ENCODE results near the gene FST. TPM values are rescaled to one million over a fixed set of nuclear protein-coding genes. Genes with fewer than 3 reads are reported as not detected.

FST gene
- total RNA-seq, 2 donors from 2014 or later, result 6.0 to 8.4 TPM

- H3K36me3 ChIP-seq, result no peaks in the 10 kb centered on the region
- H3K27me3 ChIP-seq (replicated peaks; ENCODE audit: insufficient read depth), result no peaks in the 10 kb centered on the region
- 74% methylated on average over 1 of the region's 1 CpG for WGBS
- no peaks in the 10 kb centered on the region for H3K9me3 ChIP-seq
- no peak for TF ChIP-seq POLR2AphosphoS5 (IDR thresholded peaks at IDR 0.05)
- TF ChIP-seq CTCF (IDR thresholded peaks at IDR 0.05), result no peak
- TF ChIP-seq POLR2A (IDR thresholded peaks at IDR 0.05), result no peak
- H3K27ac ChIP-seq, result no peak overlapping the region
- no peaks in the 10 kb centered on the region for H3K4me1 ChIP-seq (replicated peaks)
- DNase-seq (ENCODE audit: low spot score), result no peak
- H3K4me3 ChIP-seq, result no peak overlapping the region
- intact Hi-C loops (cut with DNase I), result loop anchor here (10.0 kb wide), 1 partner anchor 297 kb away; no protein-coding TSS in a partner anchor
Measured at GRCh38 chr5:53472279-53472678, 8.2 kb upstream of the FST start.

GRCh38 chr5:53472720-53473510 is 7.5 kb upstream of the FST start:
- intact Hi-C loops (cut with DNase I), result loop anchor here (10.0 kb wide), 1 partner anchor 298 kb away; no protein-coding TSS in a partner anchor
- DNase-seq (ENCODE audit: low spot score), result no peak
- Histone ChIP-seq H3K9me3 (no peaks in the 10 kb centered on the region), H3K4me1 (replicated peaks) (no peaks in the 10 kb centered on the region), H3K4me3 (no peak overlapping the region), H3K27me3 (replicated peaks; ENCODE audit: insufficient read depth) (no peaks in the 10 kb centered on the region), H3K27ac (no peak overlapping the region), H3K36me3 (no peaks in the 10 kb centered on the region)
- 58% methylated on average over 4 of the region's 4 CpGs for WGBS
- no peak for TF ChIP-seq POLR2AphosphoS5 (IDR thresholded peaks at IDR 0.05)
- TF ChIP-seq POLR2A (IDR thresholded peaks at IDR 0.05), result no peak
- TF ChIP-seq CTCF (IDR thresholded peaks at IDR 0.05), result no peak

GRCh38 chr5:53473633-53474032 is 6.8 kb upstream of the FST start:
- no peaks in the 10 kb centered on the region for H3K4me1 ChIP-seq (replicated peaks)
- no peaks in the 10 kb centered on the region for H3K9me3 ChIP-seq
- no peaks in the 10 kb centered on the region for H3K27me3 ChIP-seq (replicated peaks; ENCODE audit: insufficient read depth)
- no peaks in the 10 kb centered on the region for H3K36me3 ChIP-seq
- no peak for DNase-seq (ENCODE audit: low spot score)
- intact Hi-C loops (cut with DNase I), result loop anchor here (10.0 kb wide), 1 partner anchor 299 kb away; no protein-coding TSS in a partner anchor
- no peak overlapping the region for H3K4me3 ChIP-seq
- TF ChIP-seq POLR2AphosphoS5 (IDR thresholded peaks at IDR 0.05) (no peak), POLR2A (IDR thresholded peaks at IDR 0.05) (no peak), CTCF (IDR thresholded peaks at IDR 0.05) (no peak)
- no peak overlapping the region for H3K27ac ChIP-seq

GRCh38 chr5:53475320-53475719 is 5.1 kb upstream of the FST start:
- H3K4me1 ChIP-seq (replicated peaks), result no peaks in the 10 kb centered on the region
- intact Hi-C loops (cut with DNase I), result loop anchor here (5.0 to 10.0 kb wide), 2 partner anchors 301 to 397 kb away; no protein-coding TSS in a partner anchor
- H3K9me3 ChIP-seq, result no peaks in the 10 kb centered on the region
- H3K36me3 ChIP-seq, result no peaks in the 10 kb centered on the region
- 97% methylated on average over 2 of the region's 2 CpGs for WGBS
- H3K27me3 ChIP-seq (replicated peaks; ENCODE audit: insufficient read depth), result no peaks in the 10 kb centered on the region
- no peak for DNase-seq (ENCODE audit: low spot score)
- no peak for TF ChIP-seq POLR2A (IDR thresholded peaks at IDR 0.05)
- TF ChIP-seq POLR2AphosphoS5 (IDR thresholded peaks at IDR 0.05), result no peak
- TF ChIP-seq CTCF (IDR thresholded peaks at IDR 0.05), result no peak
- H3K4me3 ChIP-seq, result no peak overlapping the region
- H3K27ac ChIP-seq, result no peak overlapping the region

DNA sequence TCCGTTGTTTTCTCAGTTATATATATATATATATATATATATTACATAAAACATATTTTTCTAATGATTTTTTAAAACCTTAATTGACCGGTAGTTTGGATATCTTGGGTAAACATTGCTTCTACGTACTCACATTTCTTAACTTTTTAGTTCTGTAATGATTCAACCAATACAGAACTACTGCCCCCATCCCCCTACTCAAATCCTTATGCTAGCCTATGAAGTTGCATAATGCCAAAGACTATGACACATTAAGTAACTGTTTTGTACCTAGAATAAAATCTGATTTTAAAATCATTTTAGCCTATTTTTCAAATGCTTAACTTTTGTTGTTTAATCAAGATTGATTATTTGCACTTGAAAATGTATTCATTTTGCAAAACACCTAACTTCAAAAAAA is 4.4 kb upstream of the FST start:
- Histone ChIP-seq H3K27ac (no peak overlapping the region), H3K27me3 (replicated peaks; ENCODE audit: insufficient read depth) (no peaks in the 10 kb centered on the region), H3K9me3 (no peaks in the 10 kb centered on the region), H3K36me3 (no peaks in the 10 kb centered on the region), H3K4me3 (no peak overlapping the region), H3K4me1 (replicated peaks) (no peaks in the 10 kb centered on the region)
- intact Hi-C loops (cut with DNase I), result loop anchor here (5.0 to 10.0 kb wide), 2 partner anchors 301 to 396 kb away; no protein-coding TSS in a partner anchor
- TF ChIP-seq CTCF (IDR thresholded peaks at IDR 0.05) (no peak), POLR2AphosphoS5 (IDR thresholded peaks at IDR 0.05) (no peak), POLR2A (IDR thresholded peaks at IDR 0.05) (no peak)
- no peak for DNase-seq (ENCODE audit: low spot score)
- 51% methylated on average over 3 of the region's 3 CpGs for WGBS

Measured in prostate gland (tissue), 2 donors.